ENCODE results near the gene AURKA.
"Not testable (repeated sequence)": the region's sequence is repeated elsewhere in the genome, so short reads cannot be mapped to it uniquely, and the experiment has no call there.

The AURKA gene

DNA sequence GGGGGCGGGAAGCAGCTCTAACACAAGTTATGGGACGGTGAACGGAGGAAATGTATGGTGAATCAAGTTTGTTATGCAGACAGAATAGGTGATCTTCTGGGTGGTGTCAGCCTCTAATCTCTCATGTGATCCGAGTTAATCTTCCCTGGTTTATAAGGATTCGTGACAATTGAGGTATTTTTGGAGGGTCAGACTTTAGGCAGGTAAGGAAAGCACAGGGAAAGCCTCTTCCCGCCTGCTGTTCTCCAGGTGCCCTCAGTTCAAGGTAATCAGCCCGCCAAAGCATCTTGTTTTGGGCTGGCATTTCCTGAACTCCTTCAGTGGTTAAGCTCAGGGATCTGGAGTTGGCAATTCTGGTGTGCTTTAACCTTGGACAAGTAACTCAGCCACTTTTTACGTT, 1.6 kb upstream of the AURKA start:
- no peak overlapping the region for H3K27ac ChIP-seq (ENCODE audit: low read depth, low read length)
- H3K27me3 ChIP-seq (ENCODE audit: control insufficient read depth in 5 of 5, insufficient read depth in 4 of 5, low read length in 5 of 5): no peaks in the 10 kb centered on the region
- H3K9ac ChIP-seq (ENCODE audit: low read length in 5 of 5): peak overlapping the region in 3 of 5 donors; percentile 91 to 93 (median 92)
- H3K36me3 ChIP-seq (ENCODE audit: control insufficient read depth in 5 of 5, insufficient read depth in 5 of 5, low read length in 5 of 5): peaks cover 27 to 38% (median 34%) of the 10 kb centered on the region in 5 donors
- peak overlapping the region; percentile 81 to 100 (median 98) for H3K4me3 ChIP-seq (ENCODE audit: low read depth in 1 of 5, low read length in 5 of 5)
- H3K9me3 ChIP-seq (ENCODE audit: control insufficient read depth in 5 of 5, low read length in 5 of 5): no peaks in the 10 kb centered on the region
- peaks cover 7 to 28% (median 23%) of the 10 kb centered on the region in 5 donors for H3K4me1 ChIP-seq (ENCODE audit: control insufficient read depth in 5 of 5, insufficient read depth in 5 of 5, low read length in 5 of 5)

DNA sequence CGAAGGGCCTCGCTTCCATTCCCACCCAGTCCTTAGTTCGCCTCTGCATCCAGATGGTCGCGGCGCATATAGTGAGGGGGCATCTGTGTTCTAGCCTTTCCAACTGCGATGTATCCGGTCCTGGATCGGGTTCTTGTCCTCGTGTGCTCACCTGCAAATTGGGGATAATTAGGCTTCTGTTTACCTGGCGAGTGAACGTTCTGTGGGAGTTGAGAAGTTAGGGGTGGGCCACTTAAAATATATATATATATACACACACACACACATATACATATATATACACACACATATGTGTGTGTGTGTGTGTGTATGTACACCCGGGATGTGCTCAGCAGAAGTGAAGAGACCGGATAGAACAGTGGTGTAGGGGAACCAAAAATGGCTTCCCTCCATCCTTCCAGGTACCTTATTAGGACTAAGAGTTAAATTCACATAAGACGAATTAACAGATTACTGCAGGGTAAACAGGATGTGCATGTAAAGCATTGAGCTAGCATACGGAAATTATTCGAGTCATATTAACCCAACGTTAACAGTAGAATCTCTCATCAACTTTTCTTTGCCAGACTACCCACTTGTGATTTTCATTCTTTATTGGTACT, 967 bp upstream of the AURKA start:
- peak overlapping the region; percentile 81 to 100 (median 98) for H3K4me3 ChIP-seq (ENCODE audit: low read depth in 1 of 5, low read length in 5 of 5)
- H3K36me3 ChIP-seq (ENCODE audit: control insufficient read depth in 5 of 5, insufficient read depth in 5 of 5, low read length in 5 of 5): peaks cover 25 to 31% (median 27%) of the 10 kb centered on the region in 5 donors
- peak overlapping the region; percentile 65 to 93 (median 91) for H3K9ac ChIP-seq (ENCODE audit: low read length in 5 of 5)
- H3K4me1 ChIP-seq (ENCODE audit: control insufficient read depth in 5 of 5, insufficient read depth in 5 of 5, low read length in 5 of 5): peaks cover 7 to 28% (median 23%) of the 10 kb centered on the region in 5 donors
- H3K9me3 ChIP-seq (ENCODE audit: control insufficient read depth in 5 of 5, low read length in 5 of 5): no peaks in the 10 kb centered on the region
- no peaks in the 10 kb centered on the region for H3K27me3 ChIP-seq (ENCODE audit: control insufficient read depth in 5 of 5, insufficient read depth in 4 of 5, low read length in 5 of 5)
- peak overlapping the region; percentile 88 for H3K27ac ChIP-seq (ENCODE audit: low read depth, low read length)

DNA sequence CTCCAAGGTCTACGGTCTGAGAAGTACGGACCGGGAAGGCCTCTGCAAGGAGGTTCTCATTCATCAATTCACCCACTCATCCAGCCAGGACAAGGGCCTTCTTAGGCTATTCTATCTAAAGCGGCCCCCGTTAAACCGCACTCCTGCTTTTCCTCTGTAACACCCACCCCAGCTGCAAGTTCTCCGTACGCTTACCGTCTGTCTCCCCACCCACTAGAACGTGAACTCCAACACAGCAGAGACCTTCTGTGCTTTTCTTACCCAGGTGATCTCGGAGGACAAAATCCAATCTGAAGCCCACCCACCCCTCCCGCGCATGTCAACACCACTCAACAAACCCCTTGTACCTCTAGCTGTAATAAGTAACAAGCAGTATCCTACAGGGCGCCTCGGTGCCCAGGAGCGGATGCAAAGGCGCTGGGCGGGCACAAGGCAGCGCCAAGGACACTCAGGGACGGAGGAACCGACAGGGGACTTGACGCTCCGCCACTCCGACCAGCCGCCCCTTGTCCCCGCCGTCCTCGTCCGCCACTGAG, 351 bp downstream of the AURKA start:
- H3K9me3 ChIP-seq (ENCODE audit: control insufficient read depth in 5 of 5, low read length in 5 of 5): no peaks in the 10 kb centered on the region
- H3K36me3 ChIP-seq (ENCODE audit: control insufficient read depth in 5 of 5, insufficient read depth in 5 of 5, low read length in 5 of 5): peaks cover 13 to 18% (median 15%) of the 10 kb centered on the region in 5 donors
- peak overlapping the region; percentile 88 for H3K27ac ChIP-seq (ENCODE audit: low read depth, low read length)
- H3K27me3 ChIP-seq (ENCODE audit: control insufficient read depth in 5 of 5, insufficient read depth in 4 of 5, low read length in 5 of 5): no peaks in the 10 kb centered on the region
- peak overlapping the region; percentile 62 to 99 (median 94) for H3K4me3 ChIP-seq (ENCODE audit: low read depth in 1 of 5, low read length in 5 of 5)
- H3K9ac ChIP-seq (ENCODE audit: low read length in 5 of 5): peak overlapping the region in 4 of 5 donors; percentile 68 to 92 (median 86)
- peaks cover 7 to 28% (median 23%) of the 10 kb centered on the region in 5 donors for H3K4me1 ChIP-seq (ENCODE audit: control insufficient read depth in 5 of 5, insufficient read depth in 5 of 5, low read length in 5 of 5)

DNA sequence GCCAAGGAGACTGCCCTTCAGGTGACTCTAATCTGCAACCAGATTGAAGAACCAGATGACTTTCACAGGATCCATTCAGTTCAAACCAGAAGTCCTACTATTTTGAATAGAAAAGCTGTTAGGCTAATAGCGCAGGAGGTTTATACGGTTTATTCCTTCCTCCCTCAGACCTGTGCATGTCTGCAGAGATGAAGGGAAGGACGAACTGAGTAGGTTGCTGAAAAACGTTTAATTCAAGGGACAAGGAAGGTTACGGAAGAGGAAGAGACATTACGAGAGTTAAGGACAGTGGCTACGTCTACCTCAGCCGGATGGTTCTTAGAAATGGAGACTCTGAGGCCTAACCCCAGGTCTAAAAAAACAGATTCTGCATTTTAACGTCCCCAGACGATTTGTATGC, 978 bp downstream of the AURKA start:
- peak overlapping the region in 4 of 5 donors; percentile 62 to 99 (median 96) for H3K4me3 ChIP-seq (ENCODE audit: low read depth in 1 of 5, low read length in 5 of 5)
- H3K9ac ChIP-seq (ENCODE audit: low read length in 5 of 5): peak overlapping the region in 2 of 5 donors; percentile 66 to 92
- H3K4me1 ChIP-seq (ENCODE audit: control insufficient read depth in 5 of 5, insufficient read depth in 5 of 5, low read length in 5 of 5): peaks cover 7 to 28% (median 23%) of the 10 kb centered on the region in 5 donors
- no peak overlapping the region for H3K27ac ChIP-seq (ENCODE audit: low read depth, low read length)
- H3K36me3 ChIP-seq (ENCODE audit: control insufficient read depth in 5 of 5, insufficient read depth in 5 of 5, low read length in 5 of 5): peaks cover 8 to 13% (median 9%) of the 10 kb centered on the region in 5 donors
- no peaks in the 10 kb centered on the region for H3K27me3 ChIP-seq (ENCODE audit: control insufficient read depth in 5 of 5, insufficient read depth in 4 of 5, low read length in 5 of 5)
- no peaks in the 10 kb centered on the region for H3K9me3 ChIP-seq (ENCODE audit: control insufficient read depth in 5 of 5, low read length in 5 of 5)

DNA sequence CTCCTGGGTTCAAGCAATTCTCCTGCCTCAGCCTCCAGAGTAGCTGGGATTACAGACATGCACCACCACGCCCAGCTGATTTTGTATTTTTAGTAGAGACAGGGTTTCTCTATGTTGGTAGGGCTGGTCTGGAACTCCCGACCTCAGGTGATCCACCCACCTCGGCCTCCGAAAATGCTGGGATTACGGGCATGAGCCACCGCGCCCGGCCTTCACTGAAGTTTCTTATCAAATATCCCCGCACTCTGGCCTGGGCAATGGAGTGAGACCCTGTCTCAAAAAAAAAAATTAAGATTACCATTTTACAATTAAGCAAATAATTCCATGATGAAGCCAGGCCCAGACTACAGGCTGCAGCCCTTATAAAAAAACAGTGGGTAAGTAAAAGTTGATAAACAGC, 1.6 kb downstream of the AURKA start:
- H3K4me3 ChIP-seq (ENCODE audit: low read depth in 1 of 5, low read length in 5 of 5); H3K27ac ChIP-seq (ENCODE audit: low read depth, low read length); H3K27me3 ChIP-seq (ENCODE audit: control insufficient read depth in 5 of 5, insufficient read depth in 4 of 5, low read length in 5 of 5); H3K9ac ChIP-seq (ENCODE audit: low read length in 5 of 5); H3K9me3 ChIP-seq (ENCODE audit: control insufficient read depth in 5 of 5, low read length in 5 of 5): not testable (repeated sequence)
- Histone ChIP-seq H3K36me3 (ENCODE audit: control insufficient read depth in 5 of 5, insufficient read depth in 5 of 5, low read length in 5 of 5) (peaks cover 2 to 10% (median 4%) of the 10 kb centered on the region in 5 donors), H3K4me1 (ENCODE audit: control insufficient read depth in 5 of 5, insufficient read depth in 5 of 5, low read length in 5 of 5) (peaks cover 7 to 28% (median 23%) of the 10 kb centered on the region in 5 donors)

DNA sequence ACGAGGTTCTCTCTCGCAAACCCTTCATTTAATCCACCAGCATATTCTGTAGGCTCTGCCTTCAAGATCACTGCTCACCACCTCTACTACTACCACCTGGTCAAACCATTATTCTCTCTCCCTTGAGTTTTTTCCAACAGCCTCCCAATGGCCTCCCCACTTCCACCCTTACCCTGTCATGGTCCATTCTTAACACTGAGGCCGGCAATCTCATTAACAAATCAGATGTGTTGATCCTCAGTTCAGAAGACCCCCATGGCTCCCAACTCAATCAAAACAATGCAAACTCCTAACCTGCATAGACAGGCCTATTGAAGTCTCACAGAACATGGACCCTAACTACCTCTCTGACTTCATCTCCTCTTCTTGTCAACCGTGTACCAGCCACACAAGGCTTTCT, 2.2 kb downstream of the AURKA start:
- H3K36me3 ChIP-seq (ENCODE audit: control insufficient read depth in 5 of 5, insufficient read depth in 5 of 5, low read length in 5 of 5): peaks cover 0 to 5% (median 0%) of the 10 kb centered on the region in 5 donors
- H3K4me3 ChIP-seq (ENCODE audit: low read depth in 1 of 5, low read length in 5 of 5): no peak overlapping the region
- peaks cover 7 to 28% (median 23%) of the 10 kb centered on the region in 5 donors for H3K4me1 ChIP-seq (ENCODE audit: control insufficient read depth in 5 of 5, insufficient read depth in 5 of 5, low read length in 5 of 5)
- H3K27ac ChIP-seq (ENCODE audit: low read depth, low read length): no peak overlapping the region
- no peaks in the 10 kb centered on the region for H3K27me3 ChIP-seq (ENCODE audit: control insufficient read depth in 5 of 5, insufficient read depth in 4 of 5, low read length in 5 of 5)
- H3K9ac ChIP-seq (ENCODE audit: low read length in 5 of 5): no peak overlapping the region
- H3K9me3 ChIP-seq (ENCODE audit: control insufficient read depth in 5 of 5, low read length in 5 of 5): no peaks in the 10 kb centered on the region

DNA sequence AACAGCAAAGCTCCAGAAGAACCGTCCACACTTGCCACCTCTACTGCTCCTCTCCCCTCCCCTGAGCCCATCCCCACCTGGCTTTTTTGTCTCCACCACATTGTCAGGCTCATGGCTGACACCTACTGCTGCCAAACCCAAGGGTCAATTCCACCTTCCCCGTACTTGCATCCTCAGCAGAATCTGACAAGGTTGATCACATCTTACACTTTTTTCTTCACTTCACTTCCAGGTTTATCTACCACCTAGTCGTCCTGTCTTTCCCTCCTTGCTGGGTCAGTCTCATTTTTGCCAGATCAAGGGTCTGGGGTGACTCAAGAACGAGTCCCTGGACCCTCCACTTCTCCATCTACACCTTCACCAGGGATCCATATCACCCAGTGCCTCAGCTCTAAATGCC, 3.1 kb downstream of the AURKA start:
- Histone ChIP-seq H3K9ac (ENCODE audit: low read length in 5 of 5) (no peak overlapping the region), H3K9me3 (ENCODE audit: control insufficient read depth in 5 of 5, low read length in 5 of 5) (no peaks in the 10 kb centered on the region), H3K27ac (ENCODE audit: low read depth, low read length) (no peak overlapping the region), H3K4me3 (ENCODE audit: low read depth in 1 of 5, low read length in 5 of 5) (no peak overlapping the region), H3K4me1 (ENCODE audit: control insufficient read depth in 5 of 5, insufficient read depth in 5 of 5, low read length in 5 of 5) (peaks cover 7 to 25% (median 21%) of the 10 kb centered on the region in 5 donors), H3K36me3 (ENCODE audit: control insufficient read depth in 5 of 5, insufficient read depth in 5 of 5, low read length in 5 of 5) (peaks cover 0 to 5% (median 0%) of the 10 kb centered on the region in 5 donors), H3K27me3 (ENCODE audit: control insufficient read depth in 5 of 5, insufficient read depth in 4 of 5, low read length in 5 of 5) (no peaks in the 10 kb centered on the region)

DNA sequence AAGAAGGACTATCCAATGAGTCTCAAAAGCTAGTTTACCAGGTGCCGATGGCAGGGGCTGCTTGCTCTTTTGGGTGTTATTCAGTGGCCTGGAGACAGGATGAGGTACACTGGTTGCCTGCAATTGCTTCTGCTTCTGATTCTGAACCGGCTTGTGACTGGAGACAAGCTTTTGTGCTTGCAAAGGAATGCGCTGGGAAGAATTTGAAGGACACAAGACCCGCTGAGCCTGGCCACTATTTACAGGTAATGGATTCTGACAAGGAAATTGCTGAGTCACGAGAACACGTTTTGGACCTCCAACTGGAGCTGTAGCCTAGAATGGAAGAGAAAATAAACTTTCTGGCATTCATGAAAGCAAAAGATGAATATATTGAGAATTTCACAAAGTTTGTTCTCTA, 5.8 kb downstream of the AURKA start:
- H3K36me3 ChIP-seq (ENCODE audit: control insufficient read depth in 5 of 5, insufficient read depth in 5 of 5, low read length in 5 of 5): peaks cover 0 to 9% (median 0%) of the 10 kb centered on the region in 5 donors

DNA sequence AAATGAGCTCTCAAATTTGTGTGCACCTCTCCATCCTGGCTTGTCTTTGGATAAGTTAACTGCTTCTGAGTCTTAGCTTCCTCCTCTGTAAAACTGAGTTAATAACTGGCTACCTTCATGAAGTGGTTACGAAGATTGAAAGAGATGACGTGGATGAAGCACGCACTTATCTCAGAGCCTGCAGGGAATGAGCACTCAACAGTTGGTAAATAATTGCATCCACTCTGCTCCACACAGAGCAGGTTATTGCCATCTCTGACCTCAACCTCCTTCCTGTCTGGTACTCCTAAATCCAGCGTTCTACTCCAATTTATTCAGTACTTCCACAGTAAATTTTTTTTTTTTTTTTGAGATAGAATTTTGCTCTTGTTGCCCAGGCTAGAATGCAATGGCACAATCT, 6.9 kb downstream of the AURKA start:
- Histone ChIP-seq H3K9me3 (ENCODE audit: control insufficient read depth in 5 of 5, low read length in 5 of 5) (no peaks in the 10 kb centered on the region), H3K27me3 (ENCODE audit: control insufficient read depth in 5 of 5, insufficient read depth in 4 of 5, low read length in 5 of 5) (no peaks in the 10 kb centered on the region), H3K27ac (ENCODE audit: low read depth, low read length) (no peak overlapping the region), H3K4me3 (ENCODE audit: low read depth in 1 of 5, low read length in 5 of 5) (no peak overlapping the region), H3K36me3 (ENCODE audit: control insufficient read depth in 5 of 5, insufficient read depth in 5 of 5, low read length in 5 of 5) (peaks cover 0 to 9% (median 0%) of the 10 kb centered on the region in 5 donors), H3K4me1 (ENCODE audit: control insufficient read depth in 5 of 5, insufficient read depth in 5 of 5, low read length in 5 of 5) (no peaks in the 10 kb centered on the region), H3K9ac (ENCODE audit: low read length in 5 of 5) (no peak overlapping the region)

More for the DNA sequence above, 5.8 kb downstream of the AURKA start:
- no peak overlapping the region for H3K27ac ChIP-seq (ENCODE audit: low read depth, low read length)
- no peak overlapping the region for H3K9ac ChIP-seq (ENCODE audit: low read length in 5 of 5)
- H3K27me3 ChIP-seq (ENCODE audit: control insufficient read depth in 5 of 5, insufficient read depth in 4 of 5, low read length in 5 of 5): no peaks in the 10 kb centered on the region
- no peak overlapping the region for H3K4me3 ChIP-seq (ENCODE audit: low read depth in 1 of 5, low read length in 5 of 5)
- peaks cover 0 to 4% (median 3%) of the 10 kb centered on the region in 5 donors for H3K4me1 ChIP-seq (ENCODE audit: control insufficient read depth in 5 of 5, insufficient read depth in 5 of 5, low read length in 5 of 5)
- H3K9me3 ChIP-seq (ENCODE audit: control insufficient read depth in 5 of 5, low read length in 5 of 5): no peaks in the 10 kb centered on the region

DNA sequence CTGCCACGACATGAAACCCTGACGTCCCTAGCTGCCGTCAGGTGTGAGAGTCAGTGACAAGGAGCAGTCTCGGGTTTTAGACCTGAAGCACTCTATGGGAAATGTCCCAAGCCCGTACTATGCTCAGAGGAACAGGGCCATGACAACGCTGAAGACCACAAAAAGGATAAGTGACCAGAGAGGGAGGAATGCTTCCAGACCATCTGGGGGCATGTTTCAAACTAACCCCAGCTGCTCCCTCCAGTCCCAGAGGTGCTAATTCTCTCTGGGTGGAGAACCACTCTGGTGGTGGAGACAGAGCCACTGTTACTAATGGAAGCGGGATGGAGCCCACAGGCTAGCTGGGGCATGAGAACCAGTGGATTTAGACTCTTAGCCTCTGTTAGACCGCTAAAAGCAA, 8.7 kb downstream of the AURKA start:
- H3K36me3 ChIP-seq (ENCODE audit: control insufficient read depth in 5 of 5, insufficient read depth in 5 of 5, low read length in 5 of 5): peaks cover 0 to 9% (median 0%) of the 10 kb centered on the region in 5 donors
- no peak overlapping the region for H3K27ac ChIP-seq (ENCODE audit: low read depth, low read length)
- no peaks in the 10 kb centered on the region for H3K9me3 ChIP-seq (ENCODE audit: control insufficient read depth in 5 of 5, low read length in 5 of 5)
- H3K27me3 ChIP-seq (ENCODE audit: control insufficient read depth in 5 of 5, insufficient read depth in 4 of 5, low read length in 5 of 5): no peaks in the 10 kb centered on the region
- peak overlapping the region in 1 of 5 donors; percentile 20 for H3K9ac ChIP-seq (ENCODE audit: low read length in 5 of 5)
- no peaks in the 10 kb centered on the region for H3K4me1 ChIP-seq (ENCODE audit: control insufficient read depth in 5 of 5, insufficient read depth in 5 of 5, low read length in 5 of 5)
- no peak overlapping the region for H3K4me3 ChIP-seq (ENCODE audit: low read depth in 1 of 5, low read length in 5 of 5)
